Measurements from ENCODE around the gene CKS1B. TPM values are rescaled to one million over a fixed set of nuclear protein-coding genes. Genes with fewer than 3 reads are reported as not detected.

CKS1B gene
- total and polyA plus RNA-seq, 9 of the 15 experiments (the other 6 are each of a cell fraction or from before 2014, with no cell fraction given): 215 to 1,103 (median 460) TPM

GRCh38 chr1:155001675-155002463, 27.4 kb downstream of the CKS1B start (continued):
- TF ChIP-seq CEBPZ (IDR thresholded peaks at IDR 0.05; ENCODE audit: borderline replicate concordance, low read depth, low read length) (no peak), BCL6 (CRISPR knock-in tag; IDR thresholded peaks at IDR 0.05) (no peak), RFX5 (IDR thresholded peaks at IDR 0.05; ENCODE audit: low read depth, low read length) (no peak), FOXK1 (CRISPR knock-in tag; IDR thresholded peaks at IDR 0.05; ENCODE audit: borderline replicate concordance) (no peak), U2AF1 (optimal IDR thresholded peaks at IDR 0.05; ENCODE audit: low read depth, low read length) (no peak), FOXP1 (CRISPR knock-in tag; IDR thresholded peaks at IDR 0.05) (no peak; the same call in 1 of the 2 replicates), FOXJ3 (CRISPR knock-in tag; IDR thresholded peaks at IDR 0.05) (no peak), HNRNPLL (IDR thresholded peaks at IDR 0.05; ENCODE audit: low read depth, low read length, poor library complexity, severe bottlenecking) (no peak), ZNF140 (CRISPR knock-in tag; IDR thresholded peaks at IDR 0.05) (no peak), HINFP (tag; conservative IDR thresholded peaks at IDR 0.05; ENCODE audit: low read depth) (no peak), KDM2B (CRISPR knock-in tag; IDR thresholded peaks at IDR 0.05) (no peak), SUPT5H (IDR thresholded peaks at IDR 0.05) (peak; percentile 68), CREB3 (tag; conservative IDR thresholded peaks at IDR 0.05; ENCODE audit: low read depth) (no peak), ZNF23 (CRISPR knock-in tag; IDR thresholded peaks at IDR 0.05) (no peak), ZNF444 (CRISPR knock-in tag; IDR thresholded peaks at IDR 0.05) (peak; percentile 80; the same call in 1 of the 2 replicates), HNRNPL (IDR thresholded peaks at IDR 0.05; ENCODE audit: low read depth, low read length) (peak; percentile 63; the same call in 1 of the 2 replicates), ELF4 (CRISPR knock-in tag; IDR thresholded peaks at IDR 0.05) (peak; percentile 96), POLR3A (IDR thresholded peaks at IDR 0.05; ENCODE audit: borderline replicate concordance, extremely low read depth, insufficient read depth, insufficient read length) (no peak), CTCFL (IDR thresholded peaks at IDR 0.05; ENCODE audit: borderline replicate concordance, insufficient read depth, low read depth, low read length, poor library complexity, severe bottlenecking) (peak; percentile 93)
